Measurements from ENCODE around the gene SLCO2A1.
A peak's percentile ranks its signal among the peaks of the same experiment; 100 is the strongest.

SLCO2A1 gene

DNA sequence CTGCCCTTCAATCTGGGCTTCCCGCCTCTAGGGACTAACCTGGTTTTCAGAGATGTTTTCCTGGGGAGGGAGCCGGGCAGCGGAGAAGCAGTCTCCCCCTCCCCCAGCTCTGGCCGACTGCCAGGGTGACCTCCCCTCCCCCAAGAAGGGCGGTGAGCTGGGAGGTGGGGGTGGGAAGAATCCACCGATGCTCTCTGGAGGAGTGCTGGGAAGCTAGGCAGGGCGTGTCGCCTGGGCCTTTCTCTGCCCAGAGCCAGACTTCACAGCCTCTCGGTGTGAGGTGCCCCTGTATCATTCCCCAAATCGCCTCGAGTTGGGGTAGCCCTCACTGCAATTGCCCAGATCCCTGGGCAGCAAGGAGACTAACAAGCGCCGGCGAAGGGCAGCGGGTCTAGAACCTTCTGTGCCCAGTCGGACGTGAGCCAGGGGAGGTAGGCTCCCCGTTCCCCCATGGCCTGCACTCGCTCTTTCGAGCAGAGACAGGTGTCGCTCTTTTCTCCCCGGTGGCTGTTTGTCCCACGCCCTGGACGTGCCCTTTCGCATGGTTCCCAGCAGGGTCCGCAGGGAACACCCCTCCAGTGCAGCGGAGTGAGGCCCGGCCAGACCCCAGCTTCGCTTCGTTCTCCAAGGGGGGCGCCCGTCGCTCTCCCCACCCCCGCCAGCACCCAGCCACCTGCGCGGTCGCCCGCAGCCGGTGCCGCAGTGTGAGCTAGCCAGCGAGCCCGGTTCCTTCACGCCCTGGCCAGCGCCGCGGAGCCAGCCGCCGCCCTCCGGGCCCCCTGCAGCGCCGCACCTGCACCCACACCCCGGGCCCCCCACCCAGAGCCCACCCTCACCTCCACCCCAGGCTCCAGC is 135.1 kb downstream of the SLCO2A1 start:
- H3K4me3 ChIP-seq (ENCODE audit: low read depth, low read length): peak overlapping the region; percentile 68
- DNase-seq (ENCODE audit: low read depth): no peak

DNA sequence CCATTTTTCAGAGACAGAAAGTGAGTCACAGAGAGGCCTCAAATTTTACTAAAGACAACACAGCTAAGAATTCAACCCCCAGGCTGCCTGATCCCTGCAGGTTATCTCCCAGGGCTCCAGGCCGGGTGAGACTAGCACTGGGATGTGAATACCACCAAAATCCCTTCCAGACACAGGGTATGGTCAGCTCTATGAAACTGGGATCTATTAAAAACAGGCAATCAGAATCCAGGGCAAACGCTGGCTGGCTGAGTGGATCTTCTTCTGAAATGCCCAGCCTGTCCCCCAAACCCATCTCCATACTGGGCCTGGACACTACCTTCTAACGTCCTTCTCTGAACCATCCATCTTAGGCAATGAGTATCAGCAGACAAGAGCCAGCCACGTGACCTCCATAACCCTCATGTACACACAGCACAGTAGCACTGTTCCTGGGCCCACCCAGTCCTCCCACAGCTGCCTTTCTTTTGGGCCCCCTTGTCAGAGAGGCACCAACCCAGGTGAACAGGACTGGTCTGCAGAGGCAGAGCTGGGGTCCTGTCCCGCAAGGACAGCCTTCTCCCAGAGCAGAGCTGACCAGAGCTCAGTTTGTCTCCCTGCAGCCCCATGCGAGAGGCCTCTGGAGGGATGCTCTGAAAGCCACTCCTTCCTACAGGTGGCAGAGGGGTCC is 135.9 kb downstream of the SLCO2A1 start:
- DNase-seq (ENCODE audit: low read depth): no peak
- no peak overlapping the region for H3K4me3 ChIP-seq (ENCODE audit: low read depth, low read length)

DNA sequence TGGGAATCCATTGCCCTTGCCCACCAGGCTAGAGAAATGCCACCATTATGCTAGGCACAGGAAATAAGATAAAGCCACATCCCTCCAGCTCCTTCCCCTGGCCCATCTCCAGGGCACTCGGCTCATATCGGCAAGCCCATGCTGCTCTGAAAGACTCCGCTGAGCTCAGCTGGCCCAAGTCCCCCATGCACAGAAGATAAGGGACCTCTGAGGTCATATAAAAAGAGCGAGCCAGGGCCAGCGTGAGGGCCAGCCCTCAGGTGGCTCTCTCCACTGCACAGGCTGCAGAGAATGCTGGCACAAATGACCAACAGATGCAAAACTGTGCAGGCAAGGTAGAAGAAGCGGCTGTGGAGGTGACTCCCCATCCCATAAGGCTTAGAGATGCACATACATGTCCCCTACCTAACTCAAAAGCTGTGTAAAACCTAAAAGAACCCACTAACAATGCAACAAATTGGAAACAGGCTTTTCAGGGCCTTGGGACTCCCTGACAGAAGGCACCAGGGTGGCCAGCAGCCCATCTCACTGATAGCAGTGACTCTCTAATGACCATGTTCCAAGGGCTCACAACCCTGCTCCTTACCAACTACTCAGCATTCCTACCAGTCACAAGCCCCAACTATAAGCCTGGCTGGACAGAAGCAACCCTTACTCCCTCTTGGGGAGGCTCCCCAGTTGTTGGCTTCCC is 137.0 kb downstream of the SLCO2A1 start:
- DNase-seq (ENCODE audit: low read depth): no peak
- H3K4me3 ChIP-seq (ENCODE audit: low read depth, low read length): no peak overlapping the region

DNA sequence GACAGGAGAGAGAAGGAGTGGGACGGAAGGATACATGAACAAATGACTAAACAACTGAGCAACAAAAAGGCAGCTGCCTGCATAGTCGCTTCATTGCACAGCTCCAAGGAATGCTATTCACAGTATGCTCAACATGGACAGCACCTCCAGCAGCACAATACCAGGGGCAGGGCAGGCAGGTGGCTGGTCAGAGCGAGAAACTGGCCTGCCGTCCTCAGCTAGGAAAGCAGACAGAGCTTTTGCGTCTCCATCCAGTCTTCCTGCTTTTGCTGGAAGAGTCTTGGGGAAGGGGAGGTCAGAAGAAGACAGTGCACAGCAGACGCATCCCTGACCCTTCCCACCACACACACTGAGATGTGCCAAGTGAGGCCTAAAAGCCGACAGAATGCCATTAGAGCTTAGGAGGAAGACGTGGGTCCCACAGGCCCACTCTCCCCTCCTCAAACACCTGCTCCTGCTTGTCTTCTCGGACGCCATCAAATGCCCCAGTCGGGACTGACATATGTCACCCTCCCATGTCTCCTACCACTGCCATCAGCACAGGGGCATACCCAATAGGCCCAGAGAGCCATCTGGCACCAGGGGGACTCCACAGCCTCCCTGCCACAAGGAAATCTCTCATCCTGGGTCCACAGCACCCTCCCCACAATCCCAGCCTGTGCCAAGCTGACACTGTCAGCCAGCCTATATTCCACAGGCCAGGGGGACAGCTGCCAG is 137.9 kb downstream of the SLCO2A1 start:
- H3K4me3 ChIP-seq (ENCODE audit: low read depth, low read length): no peak overlapping the region
- DNase-seq (ENCODE audit: low read depth): no peak

DNA sequence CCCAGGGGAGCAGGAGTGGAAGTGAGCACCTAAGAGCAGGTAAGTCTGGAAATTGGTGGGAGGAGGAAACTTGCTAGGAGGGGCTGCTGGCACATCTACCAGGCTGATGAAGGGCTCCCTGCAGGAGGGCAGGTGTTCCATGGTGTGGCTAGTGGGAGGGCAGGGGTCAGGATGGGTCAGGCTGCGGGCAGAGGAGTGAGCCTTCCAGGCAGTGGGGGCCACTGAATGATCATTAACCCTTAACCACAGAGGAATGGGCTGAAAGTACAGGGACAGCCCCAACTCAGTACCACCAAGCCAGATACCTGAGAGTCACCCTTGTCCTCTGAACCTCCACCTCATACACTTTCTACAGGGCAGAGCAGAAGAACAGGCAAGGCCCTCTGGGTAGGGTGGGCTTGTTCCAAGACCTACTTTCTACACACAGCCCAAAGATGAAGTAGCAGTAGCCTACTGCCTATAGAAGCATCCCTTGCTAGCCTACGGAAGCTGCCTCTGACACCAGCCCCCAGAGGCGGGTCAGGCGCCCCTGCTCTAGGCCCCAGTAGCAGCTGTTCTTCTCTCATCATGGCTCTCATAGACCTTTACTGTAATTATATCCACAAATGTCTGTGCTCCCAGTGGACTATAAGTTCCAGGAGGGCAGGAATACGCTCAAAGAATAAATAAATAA is 138.6 kb downstream of the SLCO2A1 start:
- no peak overlapping the region for H3K4me3 ChIP-seq (ENCODE audit: low read depth, low read length)
- no peak for DNase-seq (ENCODE audit: low read depth)

DNA sequence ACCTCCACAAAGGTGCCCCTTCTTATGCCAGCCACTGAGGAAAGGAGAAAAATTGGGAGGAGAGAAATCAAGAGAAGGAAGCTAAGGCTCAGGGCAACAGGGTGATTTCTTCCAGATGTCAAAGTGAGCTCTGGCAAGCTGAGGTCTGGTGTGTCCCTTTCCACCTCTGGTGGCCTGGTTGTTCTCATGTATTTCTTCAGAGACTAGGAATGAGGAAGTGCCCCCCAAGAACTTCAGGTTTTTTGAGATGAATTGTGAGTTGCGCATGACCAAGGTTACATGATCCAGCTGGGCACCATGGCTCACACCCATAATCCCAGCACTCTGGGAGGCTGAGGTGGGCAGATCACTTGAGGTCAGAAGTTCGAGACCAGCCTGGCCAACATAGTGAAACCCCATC is 139.7 kb downstream of the SLCO2A1 start:
- no peak for DNase-seq (ENCODE audit: low read depth)
- no peak overlapping the region for H3K4me3 ChIP-seq (ENCODE audit: low read depth, low read length)

DNA sequence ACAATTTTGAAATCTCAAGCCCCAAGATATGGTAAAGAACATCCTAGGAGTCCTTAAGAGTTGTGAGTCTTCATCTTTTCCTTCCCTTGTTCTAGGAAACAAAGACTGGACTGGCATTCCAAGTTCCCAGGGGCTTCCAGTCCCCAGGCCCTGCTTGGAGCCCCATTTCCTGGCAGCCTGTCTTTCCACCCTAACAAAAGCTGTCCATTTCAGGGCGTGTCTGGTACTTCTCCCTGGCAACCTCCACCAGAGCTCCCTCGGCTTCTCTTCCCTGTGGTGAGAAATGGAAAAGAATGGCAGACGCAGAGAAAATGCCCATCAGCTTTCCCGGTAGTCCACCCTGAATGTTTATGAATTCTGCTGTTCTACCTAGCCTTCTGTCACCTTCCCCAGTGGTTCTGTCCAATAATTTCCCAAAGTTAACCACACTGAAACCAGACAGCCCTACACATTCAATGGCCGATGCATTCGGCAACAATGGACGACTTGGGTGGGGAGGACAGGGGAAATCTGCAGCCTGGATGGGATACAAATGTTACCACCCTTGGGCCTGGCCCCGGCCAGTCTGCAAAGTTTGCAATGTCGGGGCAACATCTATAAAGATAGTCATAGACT is 140.9 kb downstream of the SLCO2A1 start:
- no peak overlapping the region for H3K4me3 ChIP-seq (ENCODE audit: low read depth, low read length)
- DNase-seq (ENCODE audit: low read depth): no peak

DNA sequence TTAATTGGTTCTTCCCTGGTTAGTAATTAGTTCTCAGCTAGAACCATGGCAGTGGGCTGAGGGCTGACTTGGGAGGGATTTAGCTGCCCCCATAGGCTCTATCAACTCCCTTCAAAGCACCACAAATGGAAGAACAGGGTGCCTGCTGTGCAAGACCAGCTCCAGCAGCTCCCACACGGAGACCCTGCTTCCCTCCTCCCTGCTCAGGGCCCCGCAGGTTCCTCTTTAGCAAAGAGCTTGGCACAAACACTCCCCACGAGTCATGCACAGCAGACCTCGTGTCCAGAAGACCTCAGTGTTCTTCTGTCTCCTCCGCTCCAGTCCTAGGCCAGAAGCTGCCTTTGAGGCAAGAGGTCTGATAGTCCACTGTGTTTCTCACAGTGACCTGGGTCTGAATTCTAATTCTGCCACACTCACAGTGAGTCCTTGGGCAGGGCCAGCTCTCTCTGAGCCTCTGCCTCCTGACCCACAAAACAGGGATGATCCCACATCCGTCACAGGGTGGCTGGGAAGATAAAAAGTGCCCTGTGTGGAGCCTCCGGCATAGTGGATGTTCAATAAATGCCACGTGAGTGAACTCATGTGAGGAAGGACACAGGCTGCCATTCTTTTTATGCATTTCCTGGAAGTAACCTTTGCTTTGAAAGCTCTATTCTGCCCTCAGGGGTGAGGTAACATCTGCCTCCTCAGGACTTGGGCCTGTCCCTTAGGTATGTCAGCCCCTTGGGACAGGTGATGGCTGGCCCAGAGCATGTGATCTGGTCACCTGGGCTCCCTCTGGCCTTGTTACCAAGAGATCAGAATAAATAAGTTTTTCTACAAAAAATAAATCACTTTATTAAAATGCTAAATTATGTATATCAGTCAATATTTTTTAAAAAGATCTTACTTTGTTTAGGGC is 141.7 kb downstream of the SLCO2A1 start:
- H3K4me3 ChIP-seq (ENCODE audit: low read depth, low read length): no peak overlapping the region
- no peak for DNase-seq (ENCODE audit: low read depth)

DNA sequence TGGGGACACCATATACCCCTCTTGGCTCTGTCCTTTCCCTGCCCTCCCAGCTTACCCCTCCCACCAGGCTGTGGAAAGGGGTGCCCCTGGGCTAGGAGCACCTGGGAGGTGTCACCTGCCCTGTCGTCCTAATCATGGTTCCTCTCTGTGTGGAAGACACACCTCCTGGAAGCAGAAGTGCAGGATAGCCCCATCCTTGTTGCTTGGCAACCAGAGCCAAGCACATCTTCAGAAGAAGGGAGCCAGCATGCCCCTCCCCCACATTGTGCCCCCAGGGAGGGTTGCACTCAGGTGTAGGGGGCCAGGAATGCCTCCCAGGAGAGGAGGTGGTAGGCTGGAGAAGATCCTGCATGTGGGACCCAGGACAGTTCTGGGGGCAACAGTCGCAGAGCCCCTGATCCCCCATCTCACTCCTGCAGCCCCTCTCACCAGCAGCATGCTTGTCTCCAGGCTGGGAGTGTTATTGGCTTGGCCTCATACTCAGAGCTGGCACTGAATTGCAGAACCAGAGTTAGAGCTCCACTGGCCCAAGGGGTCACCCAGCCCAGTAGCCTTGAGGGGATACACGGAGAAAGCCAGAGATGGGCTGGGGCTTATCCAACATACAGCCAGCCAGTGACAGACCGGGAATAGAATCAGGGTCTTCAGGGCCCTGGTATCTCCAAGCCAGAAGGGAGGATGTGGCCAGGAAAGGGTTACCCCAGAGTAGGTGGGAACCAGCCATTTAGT is 142.5 kb downstream of the SLCO2A1 start:
- no peak overlapping the region for H3K4me3 ChIP-seq (ENCODE audit: low read depth, low read length)
- DNase-seq (ENCODE audit: low read depth): no peak

DNA sequence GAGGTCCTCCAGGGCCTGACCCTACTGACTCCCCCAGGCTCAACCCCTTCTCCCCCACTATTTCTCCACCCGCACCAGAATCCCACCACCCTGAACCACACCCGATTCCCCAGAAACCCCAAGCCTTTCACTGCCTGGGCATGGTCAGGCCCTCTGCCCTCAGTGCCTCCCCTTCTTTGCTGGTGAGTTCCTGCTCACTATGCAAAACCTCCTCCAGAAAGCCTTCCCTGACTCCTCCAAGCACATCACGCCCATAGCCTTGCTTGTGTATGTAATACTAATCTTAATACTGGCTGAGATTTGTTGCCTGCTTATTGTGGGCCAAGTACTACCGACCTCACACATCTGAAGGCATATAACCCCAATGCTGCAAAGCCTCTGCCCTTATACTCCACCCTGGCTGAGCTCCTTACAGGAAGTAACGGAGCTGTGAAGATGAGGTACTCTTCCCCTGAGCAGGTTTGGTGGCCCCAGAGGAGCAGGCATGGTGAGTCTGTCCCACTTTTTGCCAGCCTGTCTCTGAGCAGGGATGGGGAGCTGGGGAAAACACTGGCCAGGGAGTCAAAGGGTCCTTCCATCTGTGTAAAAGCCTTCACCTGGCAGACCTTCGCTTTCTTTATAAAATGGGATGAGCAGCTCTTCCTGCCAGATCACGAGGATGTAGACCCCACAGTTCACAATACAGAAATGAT is 143.5 kb downstream of the SLCO2A1 start:
- H3K4me3 ChIP-seq (ENCODE audit: low read depth, low read length): no peak overlapping the region
- no peak for DNase-seq (ENCODE audit: low read depth)

DNA sequence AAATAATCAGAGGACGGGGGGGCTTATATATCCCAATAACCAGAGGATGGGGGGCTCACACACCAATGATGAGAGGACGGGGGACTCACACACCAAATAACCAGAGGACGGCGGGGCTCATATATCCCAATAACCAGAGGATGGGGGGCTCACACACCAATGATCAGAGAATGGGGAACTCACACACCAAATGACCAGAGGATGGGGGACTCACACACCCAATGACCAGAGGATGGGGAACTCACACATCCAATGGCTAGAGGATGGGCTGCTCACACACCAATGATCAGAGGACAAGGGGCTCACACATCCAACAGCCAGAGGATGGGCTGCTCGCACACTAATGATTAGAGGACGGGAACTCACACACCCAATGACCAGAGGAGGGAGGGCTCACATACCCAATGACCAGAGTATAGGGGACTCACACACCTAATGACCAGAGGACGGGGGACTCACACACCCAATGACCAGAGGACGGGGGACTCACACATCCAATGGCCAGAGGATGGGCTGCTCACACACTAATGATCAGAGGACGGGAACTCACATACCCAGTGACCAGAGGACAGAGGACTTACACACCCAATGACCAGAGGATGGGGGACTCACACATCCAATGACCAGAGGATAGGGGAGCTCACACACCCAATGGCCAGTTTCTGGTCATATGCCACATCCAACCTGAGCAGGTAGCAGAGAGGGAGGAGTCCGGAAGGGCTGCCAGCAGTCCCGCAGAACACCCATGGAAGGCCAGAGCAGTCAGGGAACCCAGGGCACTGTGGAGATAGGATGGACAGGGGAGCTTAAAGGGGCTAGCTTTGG is 144.6 kb downstream of the SLCO2A1 start:
- no peak for DNase-seq (ENCODE audit: low read depth)
- no peak overlapping the region for H3K4me3 ChIP-seq (ENCODE audit: low read depth, low read length)

DNA sequence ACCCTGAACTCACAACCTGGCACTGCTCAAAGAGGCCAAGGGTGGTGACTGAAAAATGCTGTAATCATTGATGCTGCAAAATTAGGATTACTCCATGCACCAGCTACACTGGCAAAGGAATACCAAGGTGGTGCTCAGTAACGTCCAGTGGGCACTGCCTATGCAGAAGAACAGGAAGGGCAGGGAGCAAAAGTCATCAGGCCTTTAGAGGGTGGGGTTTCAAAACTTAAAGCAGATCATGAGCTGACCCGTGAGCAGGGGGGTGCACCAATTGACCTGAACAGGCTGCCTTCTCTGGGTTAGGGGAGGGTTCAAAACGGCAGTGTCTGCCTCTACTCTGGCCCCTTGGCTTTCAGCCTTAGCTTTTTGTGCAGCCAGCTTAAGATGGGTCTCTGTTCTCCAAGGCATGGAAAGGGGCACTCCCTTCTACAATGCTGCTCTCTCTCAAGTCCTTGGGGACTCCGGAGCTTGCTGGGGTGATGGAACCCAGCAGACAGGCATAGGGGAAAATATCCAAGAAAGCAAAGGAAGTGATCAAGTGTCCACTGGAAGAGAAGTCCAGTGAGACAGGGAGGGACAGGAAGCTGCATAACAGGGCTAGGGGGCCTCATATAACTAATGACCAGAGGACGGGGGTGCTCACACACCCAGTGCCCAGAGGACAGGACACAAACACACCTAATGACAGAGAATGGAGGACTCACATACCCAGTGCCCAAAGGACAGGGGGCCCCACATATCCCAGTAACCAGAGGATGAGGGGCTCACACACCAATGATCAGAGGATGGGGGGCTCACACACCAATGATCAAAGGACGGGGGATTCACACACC is 145.5 kb downstream of the SLCO2A1 start:
- no peak overlapping the region for H3K4me3 ChIP-seq (ENCODE audit: low read depth, low read length)
- DNase-seq (ENCODE audit: low read depth): no peak

DNA sequence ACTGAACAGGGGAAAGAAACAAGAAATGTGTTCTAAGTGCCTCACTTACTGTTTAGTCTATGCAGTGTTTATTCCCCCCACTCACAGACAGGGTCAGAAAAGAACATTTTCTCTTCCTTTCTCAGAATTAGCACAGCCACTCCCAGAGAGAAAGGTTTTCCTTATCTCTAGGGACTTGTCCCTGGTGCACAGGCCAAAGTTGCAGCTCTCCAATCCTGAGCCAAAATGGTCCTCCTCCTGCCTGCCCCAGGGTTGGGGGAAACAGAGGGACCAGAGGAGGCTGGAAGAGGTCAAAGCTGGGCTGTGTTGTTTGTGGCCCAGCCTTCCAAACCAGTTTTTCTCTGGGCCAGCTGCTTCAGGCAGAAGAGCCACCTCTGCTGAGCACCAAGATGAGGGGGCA is 146.1 kb downstream of the SLCO2A1 start:
- DNase-seq (ENCODE audit: low read depth): no peak
- no peak overlapping the region for H3K4me3 ChIP-seq (ENCODE audit: low read depth, low read length)

DNA sequence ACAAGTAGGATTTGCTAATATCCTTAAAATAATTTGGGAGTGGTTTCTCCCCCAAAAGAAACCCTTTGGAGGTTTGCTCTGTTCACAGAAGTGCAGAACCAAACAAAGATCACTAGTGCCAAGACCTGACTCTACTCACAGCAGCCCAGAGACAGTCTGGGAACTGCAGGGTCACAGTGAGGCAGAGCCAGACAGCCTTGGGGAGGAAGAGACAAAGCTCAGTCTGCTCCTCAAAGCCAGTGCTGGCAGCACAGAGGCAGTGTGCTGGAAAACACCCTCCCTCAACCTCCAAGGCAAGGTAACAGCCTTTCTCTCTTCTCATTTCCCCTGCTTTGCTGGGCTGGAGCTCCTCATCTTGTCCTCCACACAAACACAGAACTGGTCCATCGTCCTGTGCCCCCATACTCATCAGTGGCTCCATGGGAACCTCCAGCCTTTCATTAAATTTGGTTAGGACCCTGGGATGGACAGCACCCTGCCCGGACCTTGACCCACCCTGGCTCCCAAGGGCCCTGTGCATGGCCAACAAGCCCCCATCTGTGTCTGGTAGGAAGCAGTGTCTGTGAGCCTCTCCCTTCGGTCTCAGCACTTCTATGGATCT is 146.6 kb downstream of the SLCO2A1 start:
- no peak for DNase-seq (ENCODE audit: low read depth)
- no peak overlapping the region for H3K4me3 ChIP-seq (ENCODE audit: low read depth, low read length)

All from skeletal muscle cell (primary cell).